Lower leg skin (tissue), 3 donors: ENCODE results near the gene ACOT11.

ENCODE experiments used
- CTCF ChIP-seq, 3 donors: fragments of 450-650 bp; IDR thresholded peaks; one replicate each; pipeline ENCODE4 v1.5.1; 2016; ENCODE audit warnings: antibody characterized with exemption in 3 of 3, mild to moderate bottlenecking in 3 of 3, moderate library complexity in 2 of 3
- POLR2A ChIP-seq, 2 donors: fragments of 450-650 bp; IDR thresholded peaks; one replicate each; pipeline ENCODE4 v1.6.1; 2016 to 2017; ENCODE audit warnings: antibody characterized with exemption in 2 of 2, mild to moderate bottlenecking in 1 of 2, moderate library complexity in 1 of 2

- TF ChIP-seq CTCF (IDR thresholded peaks at IDR 0.05) = no peak
- TF ChIP-seq POLR2A (IDR thresholded peaks at IDR 0.05) = no peak
Observed at GRCh38 chr1:54582566-54583306, 34.7 kb downstream of the ACOT11 start.
